Measurements from ENCODE around the gene CCDC70.

Gene CCDC70

GRCh38 chr13:51844862-51845573 is 16.8 kb upstream of the CCDC70 start, which contains the start of gene TMEM272:
TSS of gene TMEM272 (minus strand) at chr13:51845177. CDS start at chr13:51838530, 6,647 bp downstream.
- peak; percentile 73 for DNase-seq (ENCODE audit: low spot score)
- in situ Hi-C loops (cut with MboI; ENCODE audit: low pct_unique_long_range_greater_than_20kb, low sequenced_read_pairs, unreplicated experiment) = no loop called here
- TF ChIP-seq CTCF (IDR thresholded peaks at IDR 0.05; ENCODE audit: extremely low read depth, insufficient read depth, missing control alignments) = peak; percentile 89

GRCh38 chr13:51845574-51846318 is 16.0 kb upstream of the CCDC70 start:
- TF ChIP-seq CTCF (IDR thresholded peaks at IDR 0.05; ENCODE audit: extremely low read depth, insufficient read depth, missing control alignments) = no peak
- in situ Hi-C loops (cut with MboI; ENCODE audit: low pct_unique_long_range_greater_than_20kb, low sequenced_read_pairs, unreplicated experiment) = no loop called here
- no peak for DNase-seq (ENCODE audit: low spot score)

DNA sequence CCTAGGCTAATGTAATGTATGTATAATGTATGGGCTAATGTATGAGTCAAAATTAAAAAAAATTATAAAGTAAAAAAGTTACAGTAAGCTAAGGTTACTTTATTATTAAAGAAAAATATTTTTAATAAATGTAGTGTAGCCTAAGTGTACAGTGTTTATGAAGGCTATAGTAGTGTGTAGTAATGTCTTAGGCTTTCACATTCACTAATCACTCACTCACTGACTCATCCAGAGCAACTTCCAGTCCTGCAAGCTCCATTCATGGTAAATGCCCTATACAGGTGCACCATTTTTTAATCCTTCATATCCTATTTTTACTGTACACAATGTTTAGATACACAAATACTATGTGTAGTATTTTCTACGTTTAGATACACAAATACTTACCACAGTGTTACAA is 15.0 kb upstream of the CCDC70 start:
- DNase-seq (ENCODE audit: low spot score) = no peak
- TF ChIP-seq CTCF (IDR thresholded peaks at IDR 0.05; ENCODE audit: extremely low read depth, insufficient read depth, missing control alignments) = no peak

GRCh38 chr13:51848674-51849073 is 13.1 kb upstream of the CCDC70 start:
- in situ Hi-C loops (cut with MboI; ENCODE audit: low pct_unique_long_range_greater_than_20kb, low sequenced_read_pairs, unreplicated experiment) = no loop called here
- TF ChIP-seq CTCF (IDR thresholded peaks at IDR 0.05; ENCODE audit: extremely low read depth, insufficient read depth, missing control alignments) = no peak
- no peak for DNase-seq (ENCODE audit: low spot score)

More for the DNA sequence above, 15.0 kb upstream of the CCDC70 start:
- in situ Hi-C loops (cut with MboI; ENCODE audit: low pct_unique_long_range_greater_than_20kb, low sequenced_read_pairs, unreplicated experiment) = no loop called here

DNA sequence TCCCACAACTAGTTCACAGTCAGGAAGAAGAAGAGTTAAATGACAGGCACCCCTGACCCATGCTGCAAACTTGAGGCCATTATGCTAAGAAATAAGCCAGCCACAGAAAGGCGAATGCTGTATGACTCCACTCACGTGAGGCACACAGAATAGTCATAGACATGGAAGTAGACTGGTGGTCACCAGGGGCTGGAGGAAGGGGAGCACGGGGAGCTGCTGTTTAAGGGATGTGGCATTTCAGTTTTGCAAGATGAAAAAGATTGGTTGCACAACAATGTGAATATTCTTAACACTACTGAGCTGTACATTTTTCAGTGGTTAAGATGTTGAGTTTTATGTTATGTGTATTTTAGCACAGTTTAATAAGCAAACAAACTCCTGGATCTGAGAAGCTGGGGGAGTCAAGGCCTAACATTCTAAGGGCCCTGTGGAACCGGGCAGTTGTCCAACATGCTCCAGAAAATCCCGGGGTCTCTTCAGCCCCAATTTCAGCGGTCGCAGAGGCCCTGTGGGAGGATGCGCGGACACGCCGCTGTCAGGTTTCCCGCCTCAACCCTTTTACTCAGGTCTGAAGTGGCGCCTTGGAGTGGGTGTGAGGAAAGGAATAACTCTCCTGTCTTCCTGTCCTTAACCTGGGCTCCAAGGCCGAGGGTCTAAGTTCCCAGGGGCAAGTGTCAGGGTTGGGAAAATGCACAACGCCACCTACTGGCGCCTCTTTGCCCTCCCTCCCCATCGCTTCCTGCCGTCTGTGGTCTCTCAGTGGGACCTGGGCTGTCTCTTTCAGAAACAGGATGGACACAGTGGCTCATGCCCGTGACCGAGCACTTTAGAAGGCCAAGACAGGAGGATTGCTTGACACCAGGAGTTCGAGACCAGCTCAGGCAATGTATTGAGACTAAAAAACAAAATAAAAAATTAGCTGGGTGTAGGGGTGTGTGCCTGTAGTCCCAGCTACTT is 12.3 kb upstream of the CCDC70 start:
- in situ Hi-C loops (cut with MboI; ENCODE audit: low pct_unique_long_range_greater_than_20kb, low sequenced_read_pairs, unreplicated experiment) = no loop called here
- peak; percentile 55 for DNase-seq (ENCODE audit: low spot score)
- TF ChIP-seq CTCF (IDR thresholded peaks at IDR 0.05; ENCODE audit: extremely low read depth, insufficient read depth, missing control alignments) = peak; percentile 73

Measured in GM13977 (cell line).